HG03159 (cell line): ENCODE data around the gene ENPP6.

Experiments
- ATAC-seq: cut with Tn5 transposase; IDR thresholded peaks from one replicate; pipeline ENCODE4 v1.9.1; 2021; ENCODE audit warnings: mild to moderate bottlenecking, moderate library complexity; ENCODE audit not compliant: unreplicated experiment

Gene ENPP6

GRCh38 chr4:184217634-184218033 lies at the start of gene ENPP6:
TSS of gene ENPP6 (minus strand) at chr4:184217873. CDS start at chr4:184217819, 54 bp downstream.
- no peak for ATAC-seq

DNA sequence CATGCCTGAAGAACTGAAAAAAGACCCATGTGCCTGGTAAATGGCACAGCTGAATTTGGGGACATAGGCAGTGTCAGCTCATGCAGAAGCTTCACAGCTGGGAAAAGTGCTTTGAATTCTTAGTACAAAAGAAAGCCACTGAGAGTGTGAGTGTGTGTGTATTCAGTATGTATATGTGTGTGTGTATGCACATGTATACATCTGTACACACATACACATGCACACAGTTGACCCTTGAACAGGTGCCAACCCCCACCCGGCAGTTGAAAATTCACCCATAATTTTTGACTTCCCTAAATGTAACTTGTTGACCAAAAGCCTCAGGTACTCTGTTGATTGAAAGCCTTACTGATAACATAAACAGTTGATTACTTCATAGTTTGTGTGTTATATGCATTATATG lies 49.5 kb upstream of the ENPP6 start:
- ATAC-seq: no peak

DNA sequence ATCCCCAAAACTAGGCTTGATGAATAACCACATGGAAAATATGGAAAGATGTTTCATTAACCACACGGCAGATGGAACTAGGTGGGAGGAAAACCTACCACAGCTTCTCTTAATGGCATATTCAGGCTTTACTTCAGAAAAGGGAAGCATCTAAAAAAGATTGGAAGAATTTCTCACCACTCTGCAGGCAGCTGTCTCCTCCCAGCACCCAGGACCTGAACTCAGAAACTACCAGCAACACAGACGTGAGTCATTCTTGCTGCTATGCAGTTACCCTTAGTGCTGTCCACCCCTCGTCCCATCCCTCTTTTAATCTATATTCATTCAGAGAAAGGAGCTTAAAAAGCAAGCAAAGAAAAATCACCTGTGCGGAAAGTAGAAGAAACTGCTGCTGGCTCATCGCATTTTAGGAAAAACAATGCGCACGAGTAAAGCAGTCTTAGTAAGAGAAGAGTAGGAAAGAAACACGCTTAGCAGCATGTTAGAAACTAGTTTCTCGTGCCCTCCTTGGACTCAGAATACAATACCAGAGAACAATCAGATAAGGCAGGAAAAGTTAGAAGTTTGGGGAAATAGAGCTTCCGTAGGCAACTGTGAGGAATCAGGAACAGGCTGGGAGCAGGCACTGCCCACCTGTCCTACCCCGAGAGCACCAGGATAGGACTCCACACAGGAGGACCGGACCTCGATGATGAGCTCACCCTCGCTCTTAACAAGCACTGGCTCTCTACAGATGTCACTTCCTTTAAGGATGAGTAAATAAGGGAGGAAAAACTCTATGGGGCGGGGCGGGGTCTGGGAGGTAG lies 48.1 kb upstream of the ENPP6 start:
- ATAC-seq: no peak

DNA sequence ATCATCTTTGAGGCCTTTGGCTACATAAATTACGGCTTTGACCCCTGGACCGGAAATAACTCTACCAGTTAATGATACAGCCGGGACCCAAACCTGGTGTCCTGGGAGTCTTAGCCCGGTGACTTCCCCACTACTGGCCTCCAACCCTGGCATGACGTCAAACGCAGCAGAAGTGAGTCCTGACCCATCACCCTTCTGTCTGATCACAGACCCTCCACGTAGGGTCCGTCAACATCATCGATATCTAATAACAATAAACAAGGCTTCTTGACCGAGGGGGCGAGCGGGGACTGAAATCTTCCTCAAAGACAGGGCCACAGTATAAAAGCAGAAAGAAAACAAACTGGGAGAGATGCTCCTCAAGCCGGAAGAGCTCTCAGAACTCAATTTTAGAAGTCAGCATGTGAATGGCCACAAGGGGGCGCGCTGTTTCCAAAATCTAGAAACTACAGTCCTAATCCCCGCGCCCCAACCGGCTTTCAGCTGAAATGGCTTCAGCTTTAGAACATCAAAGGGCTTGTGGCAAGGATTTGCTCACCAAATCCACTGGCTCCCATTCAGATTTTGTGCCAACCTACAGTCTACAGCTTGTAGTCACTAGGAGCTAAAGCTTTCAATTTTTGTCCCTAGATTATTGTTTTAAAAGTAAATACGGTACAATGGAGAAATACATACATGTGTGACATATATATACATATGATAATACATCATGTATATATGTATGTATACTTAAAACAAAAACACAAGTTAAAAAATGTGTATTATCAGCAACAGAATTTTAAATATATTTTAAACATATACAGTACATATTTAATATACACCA lies 46.4 kb upstream of the ENPP6 start:
- peak; percentile 36 for ATAC-seq

- ATAC-seq: no peak
Observed at GRCh38 chr4:184263461-184263860, 45.8 kb upstream of the ENPP6 start.

GRCh38 chr4:184262901-184263300 lies 45.2 kb upstream of the ENPP6 start:
- no peak for ATAC-seq

GRCh38 chr4:184261246-184261645 lies 43.6 kb upstream of the ENPP6 start:
- ATAC-seq: no peak

GRCh38 chr4:184259866-184260265 lies 42.2 kb upstream of the ENPP6 start:
- no peak for ATAC-seq

DNA sequence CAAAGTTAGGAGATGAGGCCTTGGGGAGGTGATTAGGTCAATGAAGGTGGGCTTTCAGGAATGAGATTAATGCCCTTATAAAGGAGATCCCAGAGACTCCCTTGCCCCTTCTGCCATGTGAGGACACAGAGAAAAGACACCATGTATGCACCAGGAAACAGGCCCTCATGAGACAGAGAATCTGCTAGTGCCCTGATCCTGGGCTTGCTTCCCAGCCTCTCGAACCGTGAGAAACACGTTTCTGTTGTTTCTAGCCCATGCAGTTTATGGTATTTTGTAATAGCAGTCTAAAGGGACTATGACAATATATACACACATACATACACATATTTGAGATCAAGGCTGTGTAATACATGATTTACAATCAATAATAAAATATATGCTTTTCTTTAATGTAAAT lies 41.4 kb upstream of the ENPP6 start:
- no peak for ATAC-seq

- ATAC-seq: no peak
Observed at GRCh38 chr4:184255871-184256642, 38.4 kb upstream of the ENPP6 start.

DNA sequence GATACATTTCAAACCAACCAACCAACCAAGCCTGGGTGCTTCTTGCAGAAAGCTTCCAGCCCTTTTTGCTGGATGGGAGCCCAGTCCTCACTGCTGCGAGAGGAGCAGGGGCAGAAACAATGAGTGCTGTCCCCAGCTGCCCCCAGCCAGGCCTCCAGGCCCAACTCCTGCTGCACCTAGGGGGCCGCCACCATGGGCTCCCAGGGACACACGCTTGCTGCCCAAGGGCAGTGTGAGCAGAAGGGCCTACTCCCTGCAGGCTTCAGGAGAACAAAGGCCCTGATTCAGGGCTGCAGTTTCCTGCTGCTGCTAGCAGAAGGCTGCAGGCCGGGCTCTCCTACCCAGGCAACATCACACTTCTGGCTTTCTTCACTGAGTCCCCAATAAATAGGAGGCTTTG lies 37.7 kb upstream of the ENPP6 start:
- ATAC-seq: no peak

- ATAC-seq: no peak
Observed at GRCh38 chr4:184253072-184253420, 35.4 kb upstream of the ENPP6 start.

- ATAC-seq: no peak
Observed at GRCh38 chr4:184252136-184253071, 34.7 kb upstream of the ENPP6 start.

GRCh38 chr4:184251670-184251980 lies 34.0 kb upstream of the ENPP6 start:
- no peak for ATAC-seq

DNA sequence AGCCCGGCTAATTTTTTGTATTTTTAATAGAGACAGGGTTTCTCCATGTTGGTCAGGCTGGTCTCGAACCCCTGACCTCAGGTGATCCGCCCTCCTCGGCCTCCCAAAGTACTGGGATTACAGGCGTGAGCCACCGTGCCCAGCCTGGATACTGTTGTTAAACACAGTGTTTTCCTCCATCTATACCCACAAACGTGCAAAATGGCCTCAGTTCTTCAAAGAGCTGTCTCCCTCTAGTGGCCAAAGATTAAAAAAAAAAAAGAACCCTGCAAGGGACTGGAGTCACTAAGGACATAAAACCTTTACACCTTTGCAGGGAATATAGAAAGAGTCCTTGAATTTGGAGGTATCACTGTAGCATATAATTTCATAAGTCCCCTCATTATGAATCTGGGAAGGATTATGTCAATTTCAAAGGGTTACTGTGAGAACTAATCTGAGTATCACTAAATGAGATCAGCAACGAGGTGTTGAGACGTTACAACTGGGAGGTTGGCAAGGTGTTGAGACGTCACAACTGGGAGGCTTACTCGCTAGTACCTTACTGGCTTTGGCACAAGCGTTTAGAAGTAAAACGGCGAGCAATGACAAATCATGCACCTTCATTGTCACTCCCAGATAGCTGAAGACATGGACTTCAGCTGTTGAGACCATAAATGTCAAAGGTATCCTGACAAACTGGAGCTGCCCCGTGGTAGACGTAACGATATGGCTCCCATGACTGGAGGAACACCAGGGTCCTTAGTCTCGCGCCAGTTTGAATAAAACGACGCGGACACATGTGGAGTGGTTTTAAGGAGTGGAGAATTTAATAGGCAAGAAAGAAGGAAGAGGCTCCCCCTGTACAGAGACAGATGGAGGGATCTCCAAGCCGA lies 33.4 kb upstream of the ENPP6 start:
- peak; percentile 79 for ATAC-seq

- ATAC-seq: no peak
Observed at GRCh38 chr4:184248216-184248615, 30.5 kb upstream of the ENPP6 start.

DNA sequence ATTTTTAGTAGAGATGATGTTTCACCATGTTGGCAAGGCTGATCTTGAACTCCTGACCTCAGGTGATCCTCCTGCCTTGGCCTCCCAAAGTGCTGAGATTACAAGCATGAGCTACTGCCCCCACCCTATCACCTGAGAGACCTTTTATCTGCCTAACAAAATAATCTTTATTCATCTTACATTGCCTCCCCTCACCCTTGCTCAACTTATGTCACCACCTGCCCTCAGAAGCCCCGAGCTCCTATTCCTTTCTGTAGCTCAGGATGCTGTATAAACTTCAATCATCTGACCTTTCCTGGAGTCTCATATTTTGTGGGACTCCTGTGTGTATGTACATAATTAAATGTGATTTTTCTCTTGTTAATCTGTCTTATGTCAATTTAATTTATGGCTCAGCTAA lies 29.7 kb upstream of the ENPP6 start:
- ATAC-seq: no peak

- no peak for ATAC-seq
Observed at GRCh38 chr4:184246426-184246825, 28.8 kb upstream of the ENPP6 start.

DNA sequence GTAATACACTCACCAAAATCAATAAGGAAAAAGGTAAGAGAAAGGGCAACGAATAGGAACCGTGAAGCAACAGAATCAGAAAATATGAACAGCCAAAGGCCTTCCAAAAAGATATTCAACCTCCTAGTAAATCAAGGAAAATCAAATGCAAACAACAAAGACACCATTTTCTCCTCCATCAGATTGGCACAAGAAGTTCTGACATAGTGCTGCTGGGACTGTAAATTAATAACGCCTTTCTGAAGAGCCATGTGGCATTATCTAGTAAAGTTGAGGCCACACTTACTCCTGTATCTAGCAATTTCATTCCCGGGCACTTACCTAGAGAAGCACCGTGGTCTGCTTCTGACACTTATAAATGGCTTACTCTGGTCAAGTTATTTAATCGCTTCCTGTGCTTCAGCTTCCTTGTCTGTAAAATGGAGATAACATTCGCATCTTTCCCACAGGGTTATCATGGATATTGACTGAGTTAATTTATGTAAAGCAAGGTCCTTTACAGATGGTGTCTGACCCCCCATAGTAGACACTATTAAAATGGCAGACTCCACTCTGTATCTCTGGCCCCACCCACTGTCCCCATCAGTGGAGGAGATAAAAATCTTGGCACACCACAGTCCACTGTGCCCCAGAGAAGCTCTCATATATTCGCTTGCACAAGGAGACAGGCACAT lies 20.5 kb upstream of the ENPP6 start:
- ATAC-seq: no peak
